Stimulated activated CD8-positive, alpha-beta memory T cell treated with anti-CD3 and anti-CD28 coated beads, Interleukin-7, amount 100 ng/mL, for 24 hours (primary cell): Measurements from ENCODE around the gene PDE4D.
"Not testable (repeated sequence)": the region's sequence is repeated elsewhere in the genome, so short reads cannot be mapped to it uniquely, and the experiment has no call there.

Experiments
- DNase-seq: peaks from one replicate; pipeline ENCODE4 v3.0.0-alpha.2; 2020; ENCODE audit warnings: low read depth

PDE4D gene

DNA sequence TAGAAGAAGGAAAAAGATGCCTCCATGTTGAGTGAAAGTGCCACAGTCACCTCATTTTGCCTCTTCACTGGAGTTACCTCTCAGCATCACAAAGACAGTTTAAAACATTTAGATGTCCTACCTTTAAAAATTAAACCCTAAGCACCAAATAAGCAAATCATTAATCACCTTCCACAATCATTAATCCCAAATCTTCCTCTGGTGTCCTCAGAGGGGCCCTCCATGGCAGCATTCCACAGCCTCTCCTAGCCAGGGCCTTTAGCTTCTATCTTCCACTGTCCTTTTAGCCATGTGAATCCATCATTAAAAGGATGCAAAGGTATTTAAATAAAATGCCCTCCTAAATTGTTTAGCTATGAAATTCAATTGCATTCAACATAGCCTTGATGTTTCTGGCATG is 310.8 kb downstream of the PDE4D start:
- DNase-seq = no peak

DNA sequence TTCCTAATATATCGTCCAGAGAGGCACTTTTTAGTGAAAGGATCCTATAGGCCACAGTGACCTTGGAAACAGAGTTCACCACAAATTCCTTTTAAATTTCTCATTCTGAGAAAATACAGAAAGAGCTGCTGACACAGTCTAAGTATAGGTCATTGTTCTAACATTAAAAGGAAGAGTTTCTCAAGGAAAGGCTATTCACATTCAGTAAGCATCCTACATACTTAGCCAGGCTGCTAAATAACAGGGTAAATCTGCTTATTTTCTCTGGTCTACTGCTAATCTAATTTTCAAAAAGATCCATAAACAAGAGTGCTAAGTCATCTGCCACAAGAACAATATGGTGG is 313.7 kb downstream of the PDE4D start:
- no peak for DNase-seq

DNA sequence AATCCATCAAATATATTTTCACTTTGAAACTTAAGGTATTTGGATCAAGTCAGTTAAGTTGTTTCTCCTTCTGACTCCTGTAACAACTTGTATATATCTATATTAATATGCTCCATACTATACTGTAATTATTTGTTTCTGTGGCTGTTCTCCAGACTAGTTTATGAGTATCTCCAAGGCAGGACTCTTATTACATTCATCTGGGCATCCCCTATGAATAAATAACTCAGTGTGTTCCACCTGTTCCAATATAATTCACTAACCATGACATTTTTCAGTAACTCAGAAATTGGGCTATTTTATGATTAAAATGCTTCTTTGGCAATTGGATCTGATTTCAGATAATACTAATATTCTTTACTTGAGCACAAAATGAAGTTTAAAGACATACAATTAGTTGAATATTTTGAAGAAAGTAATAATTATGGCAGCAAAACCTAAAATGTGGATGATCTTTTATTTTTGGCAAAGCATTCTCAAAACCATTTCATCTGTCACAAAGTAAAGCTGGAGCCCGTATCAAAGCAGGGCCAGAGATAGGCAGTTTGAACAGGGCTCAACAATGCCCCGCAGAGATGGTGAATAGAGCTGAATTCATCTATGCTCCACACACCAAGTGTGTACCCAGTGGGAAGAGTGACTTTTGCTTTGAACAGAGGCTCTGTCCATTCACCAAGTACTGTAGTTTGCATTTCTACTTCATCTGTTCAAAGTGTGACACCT is 314.3 kb downstream of the PDE4D start:
- DNase-seq = no peak

DNA sequence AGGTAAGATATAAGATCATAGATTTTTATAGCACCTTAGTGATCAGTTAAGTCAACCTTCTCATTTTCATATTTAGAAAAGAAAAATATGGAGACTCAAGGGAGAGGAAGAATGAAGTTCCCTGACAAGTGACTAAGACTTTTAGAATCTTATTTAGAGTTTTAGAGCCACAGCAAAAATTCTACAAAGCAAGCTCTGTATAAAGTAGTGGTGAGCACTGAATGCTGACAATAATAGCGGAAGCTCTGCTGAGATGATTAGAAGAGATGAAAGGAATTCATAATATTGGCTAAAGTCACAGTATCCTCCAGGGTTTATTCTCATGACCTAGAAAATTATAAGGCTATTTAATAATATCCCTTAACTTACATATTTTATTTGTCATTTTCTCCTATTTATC is 316.0 kb downstream of the PDE4D start:
- no peak for DNase-seq

DNA sequence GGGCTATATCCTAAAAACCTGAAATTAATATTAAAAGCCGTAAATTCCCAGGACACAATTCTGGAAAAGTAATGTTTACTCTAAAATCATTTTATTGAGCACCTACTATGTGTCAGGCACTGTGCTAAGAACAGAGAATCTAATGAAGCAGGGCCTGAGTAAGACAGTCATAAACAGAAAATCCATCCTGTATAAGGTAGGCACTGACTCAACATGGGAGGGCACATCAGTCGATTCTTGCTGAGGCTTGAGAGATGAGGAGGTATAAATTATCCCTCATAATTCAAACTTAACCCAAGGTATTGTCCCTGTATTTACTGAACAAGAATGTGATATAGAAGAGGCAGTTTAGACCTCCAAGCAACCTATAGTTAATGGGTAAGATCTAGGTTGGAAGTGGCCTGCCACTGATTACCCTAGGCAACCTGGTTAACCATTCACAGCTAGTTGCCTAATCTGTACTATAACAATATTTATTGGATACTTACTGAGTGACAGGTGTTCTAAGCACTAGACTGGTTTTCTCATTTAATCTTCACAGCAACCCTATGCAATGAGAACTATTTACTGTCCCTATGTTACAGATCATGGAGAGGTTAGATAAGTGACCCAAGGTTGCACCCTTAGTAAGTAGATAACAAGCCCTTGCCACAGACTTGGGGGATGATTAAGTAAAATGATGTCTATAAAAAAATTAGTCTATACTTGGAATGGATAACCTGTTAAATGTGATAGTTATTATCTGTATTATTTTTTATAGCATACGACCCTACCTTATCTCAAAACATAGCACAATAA is 317.7 kb downstream of the PDE4D start:
- DNase-seq = no peak

DNA sequence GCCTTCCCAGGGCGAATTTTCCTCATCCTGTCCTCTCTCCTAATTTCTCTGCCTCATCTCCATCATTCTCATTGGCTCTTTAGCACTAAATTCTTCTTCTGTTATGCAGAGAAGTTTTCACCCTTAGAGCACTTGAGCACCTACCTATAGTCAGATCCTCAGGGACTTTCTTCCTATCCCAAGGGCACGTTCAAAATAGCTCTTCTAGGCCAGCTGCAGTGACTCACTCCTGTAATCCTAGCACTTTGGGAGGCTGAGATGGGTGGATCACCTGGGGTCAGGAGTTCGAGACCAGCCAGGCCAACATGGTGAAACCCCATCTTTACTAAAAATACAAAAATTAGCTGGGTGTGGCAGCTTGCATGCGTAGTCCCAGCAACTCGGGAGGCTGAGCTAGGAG is 320.0 kb downstream of the PDE4D start:
- DNase-seq = not testable (repeated sequence)

DNA sequence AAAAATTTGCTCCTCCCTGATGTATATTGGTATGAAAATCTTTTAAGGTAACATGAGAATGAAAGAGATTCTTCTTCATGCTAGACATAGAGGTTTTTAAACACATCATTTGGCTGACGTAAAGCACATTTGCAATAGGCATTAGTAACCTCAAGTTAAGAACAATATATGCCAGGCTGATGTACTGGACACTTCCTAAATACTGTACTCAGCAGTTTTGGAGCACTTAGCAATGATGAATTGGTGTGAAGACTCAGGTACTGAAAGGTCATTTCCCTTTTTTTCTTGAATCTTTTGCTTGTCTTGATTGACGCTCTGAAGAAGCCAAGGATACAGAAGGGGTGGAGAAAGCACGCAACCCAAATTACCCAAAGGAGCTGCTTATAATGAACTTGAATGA is 322.5 kb downstream of the PDE4D start:
- DNase-seq = no peak

DNA sequence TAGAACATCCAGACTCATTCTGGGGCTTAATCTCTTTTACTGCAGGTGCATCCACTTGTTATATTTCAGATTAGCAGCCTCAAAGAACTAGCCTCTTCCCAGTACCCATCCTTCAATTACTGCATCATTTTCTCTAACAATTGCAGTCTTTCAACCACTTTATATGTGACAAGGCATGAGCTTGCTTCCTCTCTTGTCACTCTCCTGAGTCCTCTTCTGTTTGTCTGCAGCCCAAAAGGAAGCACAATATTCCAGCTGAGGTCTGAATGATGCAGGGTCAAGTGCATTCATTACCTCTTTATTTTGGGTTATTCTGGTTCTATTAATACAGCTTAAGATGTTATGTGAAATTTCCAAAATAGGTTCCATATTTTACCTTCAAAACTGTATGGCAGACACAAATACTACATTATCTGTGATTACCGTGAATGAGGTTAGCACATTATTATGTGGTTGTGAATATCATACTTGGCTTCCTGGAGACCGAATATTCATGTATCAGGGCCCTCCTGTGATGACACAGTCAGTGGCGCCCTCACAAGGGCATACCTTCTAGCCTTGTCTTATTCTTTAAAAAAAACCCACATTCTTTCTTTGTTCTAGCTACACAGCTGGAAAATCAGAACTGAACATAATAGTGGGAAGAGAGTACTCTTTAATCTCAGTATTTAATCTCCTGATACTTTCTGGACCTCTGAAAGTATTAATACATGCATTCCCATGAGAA is 323.8 kb downstream of the PDE4D start:
- DNase-seq = no peak

DNA sequence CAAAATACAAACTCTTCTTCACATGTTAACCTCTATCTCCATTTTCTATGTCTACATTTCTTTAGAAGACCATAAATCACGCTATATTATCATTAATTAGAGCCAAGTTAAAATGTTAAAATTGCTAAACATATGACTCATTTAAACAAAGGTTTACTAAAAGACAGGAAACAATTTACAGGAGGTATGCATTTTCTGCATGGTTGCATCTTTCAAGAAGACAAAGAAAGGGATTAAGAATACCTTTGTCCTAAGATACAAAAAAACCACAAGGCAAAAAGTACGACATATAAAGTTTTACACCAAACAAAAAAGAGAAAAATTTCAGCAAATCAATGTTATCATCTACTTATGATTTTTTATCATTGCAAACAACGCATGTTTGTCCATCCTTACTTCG is 324.4 kb downstream of the PDE4D start:
- DNase-seq = no peak

DNA sequence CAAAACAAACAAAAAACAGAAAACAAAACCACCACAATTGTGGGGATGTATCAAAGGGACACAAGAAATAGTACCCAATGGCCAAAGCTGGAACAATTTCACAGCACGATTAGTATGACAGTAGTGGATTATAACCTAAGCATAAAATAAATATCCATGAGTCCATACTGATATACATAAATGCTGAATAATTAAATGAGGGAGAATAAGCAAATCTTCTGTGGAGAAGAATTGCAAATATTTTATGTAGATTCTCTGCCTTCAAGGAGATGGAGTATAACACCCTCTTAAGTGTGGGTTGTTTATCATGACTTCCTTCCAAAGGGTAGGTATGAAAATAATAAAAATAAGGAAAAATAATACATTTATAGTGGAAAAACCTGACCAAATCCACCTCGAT is 325.4 kb downstream of the PDE4D start:
- DNase-seq = no peak

DNA sequence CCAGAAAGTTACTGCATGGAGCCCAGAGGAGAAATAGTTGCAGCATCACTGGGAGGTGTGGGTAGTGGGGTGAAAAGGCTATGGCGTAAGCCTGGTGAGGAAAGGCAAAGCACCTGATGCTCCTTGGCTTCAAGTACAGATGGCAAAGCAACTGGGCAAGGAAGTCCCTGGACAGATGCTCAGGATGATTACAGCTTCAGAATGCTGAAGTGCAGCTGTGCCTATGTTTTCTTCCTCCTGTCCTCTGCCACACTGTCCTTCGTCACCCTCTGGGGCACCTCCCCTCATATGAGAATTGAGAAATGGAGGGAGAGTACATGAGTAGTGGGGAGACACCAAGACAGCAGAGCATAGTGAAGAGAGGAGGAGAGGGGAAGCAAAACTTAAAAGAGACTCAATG is 328.0 kb downstream of the PDE4D start:
- DNase-seq = no peak

DNA sequence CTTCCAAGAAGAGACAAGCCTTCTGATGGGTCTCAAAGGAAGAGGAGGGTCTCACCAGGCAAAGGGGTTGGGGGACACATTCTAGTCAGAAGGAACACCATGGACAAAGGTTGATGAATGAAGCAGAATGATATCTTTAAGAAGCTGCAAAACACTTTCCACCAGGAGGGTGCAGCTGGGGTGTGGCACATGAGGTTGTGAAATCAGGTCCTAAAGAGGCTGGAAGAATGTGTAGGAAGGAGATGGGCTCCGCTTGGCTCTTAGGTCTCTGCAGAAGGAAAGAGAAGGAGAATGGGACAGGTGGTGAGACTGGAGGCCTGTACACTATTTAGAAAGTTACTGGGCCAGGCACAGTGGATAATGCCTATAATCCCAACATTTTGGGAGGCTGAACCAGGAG is 328.6 kb downstream of the PDE4D start:
- no peak for DNase-seq

DNA sequence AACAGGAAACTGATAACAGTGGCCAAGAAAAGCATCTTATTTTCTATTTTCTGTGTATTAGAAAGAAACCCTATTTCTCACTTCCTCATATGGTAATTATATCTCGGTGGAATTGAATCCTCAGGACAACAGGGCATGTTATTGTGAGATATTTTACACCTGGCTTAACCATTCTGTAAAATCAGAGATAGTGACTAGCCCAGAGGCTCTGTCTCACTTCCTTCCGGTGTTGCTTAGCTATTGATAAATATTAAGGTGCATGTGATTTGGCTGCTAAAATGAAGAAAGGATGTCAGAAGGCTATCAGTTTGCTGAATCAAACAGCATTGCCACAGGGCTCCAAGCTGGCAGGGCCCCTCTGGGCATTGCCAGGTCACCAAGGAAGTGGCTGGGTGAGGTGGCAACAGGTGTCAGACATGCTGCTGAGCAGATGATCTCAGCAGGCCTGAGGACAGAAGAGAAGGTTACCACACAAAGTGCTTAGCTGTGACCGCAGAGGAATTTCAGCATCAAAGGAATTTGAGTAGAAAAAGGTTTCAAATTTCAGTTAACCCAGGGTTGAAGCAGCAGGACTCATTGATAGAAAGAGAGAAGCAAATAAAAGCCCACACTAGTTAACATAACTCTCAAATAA is 330.7 kb downstream of the PDE4D start:
- DNase-seq = no peak

DNA sequence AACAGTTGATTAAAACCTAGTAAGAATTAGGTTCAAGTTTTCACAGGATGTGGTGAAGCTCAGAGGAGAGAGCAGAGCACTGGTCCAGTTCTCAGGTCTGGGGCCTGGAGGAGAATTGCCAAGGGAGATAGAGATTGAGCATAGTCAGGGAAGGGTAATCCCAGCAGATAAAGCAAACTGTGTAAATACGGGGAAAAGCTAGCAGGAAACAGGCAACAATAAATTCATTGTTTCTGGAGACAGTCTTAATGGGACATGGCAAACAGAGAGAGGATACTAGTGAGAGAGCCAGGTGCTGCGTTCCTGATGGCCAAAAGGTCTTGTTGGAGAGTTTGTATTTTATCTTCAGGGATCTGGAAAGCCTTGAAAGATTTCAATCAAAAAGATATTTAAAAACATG is 333.0 kb downstream of the PDE4D start:
- DNase-seq = no peak

DNA sequence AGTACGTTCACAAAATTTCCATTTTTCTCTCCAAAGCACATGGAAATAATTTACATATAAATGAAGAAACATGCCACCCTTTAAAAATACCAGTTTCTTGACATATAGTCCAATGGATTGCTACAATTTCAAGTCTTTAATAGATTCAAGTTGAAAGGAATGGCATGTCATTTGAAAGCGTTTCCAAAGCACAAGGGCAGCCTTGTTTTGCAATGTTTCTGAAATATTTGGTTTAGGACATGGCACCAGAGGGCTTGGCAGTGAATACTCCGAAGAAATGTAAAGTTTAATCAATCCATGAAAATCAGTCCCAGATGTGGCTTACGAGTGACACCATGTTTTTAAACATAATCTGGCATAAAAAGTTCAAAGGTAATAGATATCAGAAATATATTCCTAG is 333.7 kb downstream of the PDE4D start:
- DNase-seq = no peak

DNA sequence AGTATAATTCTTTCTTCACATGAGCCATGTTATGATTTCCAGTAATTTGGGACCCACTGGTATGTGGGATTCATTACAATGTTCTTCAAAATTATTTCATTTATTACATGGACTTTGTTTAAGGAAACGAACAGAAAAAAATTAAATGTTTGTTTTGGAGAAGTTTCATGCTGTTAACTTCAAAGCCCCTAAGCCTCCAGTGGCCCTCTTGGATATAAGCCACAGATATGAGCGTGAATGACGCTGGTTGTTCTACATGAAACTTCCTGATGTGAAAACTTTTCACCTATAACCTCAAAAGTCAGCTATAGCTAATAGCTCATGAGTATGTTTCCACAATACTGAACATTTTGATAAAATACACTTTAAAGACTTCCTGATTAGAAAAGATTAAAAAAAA is 334.2 kb downstream of the PDE4D start:
- DNase-seq = no peak

DNA sequence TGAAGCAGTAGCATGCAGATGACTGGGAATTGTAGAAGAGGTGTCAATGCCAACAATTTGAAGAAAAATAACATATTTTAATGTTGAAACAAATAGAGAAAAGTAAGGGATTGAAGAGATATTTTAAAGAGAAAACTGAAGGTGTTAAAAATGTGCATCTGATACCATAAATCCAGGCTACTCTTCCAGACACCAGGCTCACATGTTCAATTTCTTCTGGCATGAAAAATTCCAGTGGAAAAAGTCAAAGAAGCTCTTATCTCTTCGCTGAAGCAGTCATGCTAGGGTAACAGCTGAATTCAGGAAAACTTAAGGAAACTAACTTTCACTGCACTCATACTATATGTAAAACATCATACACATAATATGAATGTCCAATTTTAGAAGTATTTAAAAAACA is 335.0 kb downstream of the PDE4D start:
- no peak for DNase-seq

DNA sequence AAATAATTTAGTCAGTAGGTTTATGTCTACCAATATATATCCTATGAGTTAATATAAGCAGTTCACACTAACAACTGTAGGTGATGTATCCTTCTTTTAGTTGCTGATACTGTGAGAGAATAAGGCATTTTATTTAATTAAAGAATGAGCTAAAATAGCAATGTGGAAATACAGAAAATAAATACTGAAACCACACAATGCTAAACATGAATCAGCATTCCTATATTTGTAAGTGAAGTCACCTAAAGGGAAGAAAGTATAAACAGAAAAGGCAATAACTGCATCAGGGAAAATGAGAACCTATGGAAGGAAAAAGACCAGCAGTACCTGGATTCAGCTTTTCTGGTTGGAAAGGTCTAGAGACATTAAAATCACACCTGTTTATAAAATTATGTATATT is 336.0 kb downstream of the PDE4D start:
- DNase-seq = no peak

DNA sequence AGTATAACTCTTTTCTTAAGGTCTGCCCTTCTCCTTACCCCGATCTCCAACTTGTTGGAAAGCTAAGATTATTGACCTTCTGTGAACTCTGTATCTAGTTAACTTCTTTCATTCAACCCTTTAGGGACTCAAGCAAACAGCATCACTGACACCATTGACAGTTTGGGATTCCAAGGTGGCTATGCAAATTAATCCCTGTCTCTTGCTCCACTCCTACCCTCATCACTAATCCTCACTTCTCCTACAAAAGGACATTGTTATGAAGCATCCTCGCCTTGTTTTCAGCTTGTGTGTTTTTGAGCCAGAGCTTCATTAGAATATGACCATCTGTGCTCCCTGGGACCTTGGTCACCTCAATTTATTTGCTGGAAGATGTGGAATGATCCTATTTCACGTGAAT is 337.9 kb downstream of the PDE4D start:
- DNase-seq = no peak

DNA sequence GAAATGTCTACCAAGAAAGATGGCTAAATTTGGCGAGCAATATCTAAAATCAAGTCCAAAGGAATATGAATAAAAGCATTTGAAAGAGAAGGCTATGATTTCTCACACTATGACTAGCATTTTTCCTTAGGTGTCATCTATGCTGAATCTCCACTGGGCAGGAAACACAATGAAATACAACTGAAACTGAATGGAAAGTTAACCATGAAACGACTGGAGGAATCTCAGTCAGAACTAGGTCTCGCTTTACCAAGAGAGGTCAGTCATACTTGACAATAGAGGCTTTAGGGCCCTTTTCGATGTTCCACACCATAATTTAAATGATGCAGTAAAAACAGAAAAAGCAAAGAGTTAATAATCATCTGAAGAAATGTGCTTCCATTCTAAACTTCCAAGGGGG is 339.0 kb downstream of the PDE4D start:
- DNase-seq = no peak

DNA sequence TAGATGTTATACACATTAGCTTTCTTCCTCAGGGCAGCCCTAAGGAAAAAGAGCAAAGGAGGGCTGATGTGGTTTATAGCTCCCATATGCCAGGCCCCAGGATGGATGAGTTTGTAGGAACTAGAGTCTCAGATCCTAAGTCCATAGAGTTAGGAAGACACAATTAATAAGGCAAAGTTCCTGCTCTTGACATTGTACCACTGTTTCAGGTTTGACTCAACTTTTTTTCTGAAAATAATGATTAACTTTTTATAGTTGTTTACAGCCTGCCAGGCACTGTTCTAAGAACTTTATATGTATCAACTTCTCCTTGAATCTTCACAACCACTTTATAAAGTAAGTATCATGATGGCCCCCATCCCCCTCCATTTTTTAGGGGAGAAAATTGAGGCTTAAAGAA is 339.5 kb downstream of the PDE4D start:
- DNase-seq = no peak

DNA sequence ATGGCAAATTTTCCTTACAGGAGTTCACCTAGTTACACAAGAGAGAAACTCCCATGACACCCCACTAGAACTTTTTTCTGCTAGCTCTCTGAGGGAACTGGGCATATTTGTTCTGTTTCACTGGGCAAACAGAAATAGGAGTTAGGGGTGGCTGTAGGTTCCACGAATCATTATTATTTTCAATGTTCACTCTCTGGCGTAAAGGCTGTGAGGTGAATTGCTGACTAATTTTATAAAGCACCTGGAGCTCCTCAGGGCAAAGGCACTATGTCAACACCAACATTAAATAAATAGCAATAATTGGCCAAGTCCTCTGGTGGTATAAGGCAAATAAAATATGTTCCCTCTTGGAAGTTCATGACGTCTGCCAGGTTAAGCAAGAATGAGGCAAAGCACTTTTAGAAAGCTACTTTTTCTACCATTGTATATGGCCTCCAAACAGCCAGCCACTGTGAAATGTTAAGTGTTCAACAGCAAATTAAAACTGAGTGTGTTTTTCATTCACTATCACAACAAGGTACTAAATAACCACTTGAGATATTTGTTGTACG is 344.6 kb downstream of the PDE4D start:
- DNase-seq = no peak

DNA sequence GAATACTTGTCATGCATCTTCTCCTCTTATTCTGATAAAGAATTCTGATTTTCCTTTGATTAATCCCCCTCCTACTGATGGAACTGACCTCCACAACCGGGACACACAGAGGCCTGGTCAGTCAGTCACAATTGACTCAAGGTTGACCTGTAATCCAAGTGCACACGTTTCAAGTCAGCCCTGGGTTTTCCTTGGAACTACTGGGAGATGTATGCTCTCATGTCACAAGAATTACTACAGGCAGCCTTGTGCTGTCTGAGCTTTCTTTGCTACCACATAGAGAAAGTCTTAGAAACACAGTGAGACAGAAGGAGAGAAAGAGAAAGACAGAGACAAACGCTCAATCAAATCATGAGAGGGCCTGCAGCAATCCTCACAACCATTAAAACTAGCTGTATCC is 345.8 kb downstream of the PDE4D start:
- DNase-seq = no peak
